IPS-20b (cell line): ENCODE results near the gene CCNYL1.
"Not testable (repeated sequence)": the region's sequence is repeated elsewhere in the genome, so short reads cannot be mapped to it uniquely, and the experiment has no call there.

Experiments
- H3K27ac ChIP-seq: one replicate; pipeline ENCODE4 v1.5.1; 2013; ENCODE audit warnings: low read length
- H3K27me3 ChIP-seq: 2 replicates; pipeline ENCODE4 v1.6.1; 2013; ENCODE audit warnings: mild to moderate bottlenecking, low read length, inconsistent platforms; ENCODE audit not compliant: insufficient read depth
- H3K36me3 ChIP-seq: 2 replicates; pipeline ENCODE4 v1.6.1; 2013; ENCODE audit warnings: low read depth, mild to moderate bottlenecking, inconsistent platforms, low read length, moderate library complexity; ENCODE audit not compliant: insufficient read depth
- H3K4me1 ChIP-seq: 2 replicates; pipeline ENCODE4 v1.6.1; 2013; ENCODE audit warnings: mild to moderate bottlenecking, control low read depth, inconsistent platforms, low read length, moderate library complexity; ENCODE audit not compliant: insufficient read depth
- H3K4me3 ChIP-seq: 2 replicates; pipeline ENCODE4 v1.5.1; 2013; ENCODE audit warnings: mild to moderate bottlenecking, low read length, inconsistent platforms
- H3K9ac ChIP-seq: 2 replicates; pipeline ENCODE4 v1.6.1; 2013; ENCODE audit warnings: low read depth, mild to moderate bottlenecking, inconsistent platforms, low read length, moderate library complexity
- H3K9me3 ChIP-seq: 2 replicates; pipeline ENCODE4 v1.6.1; 2013; ENCODE audit warnings: mild to moderate bottlenecking, low read depth, low read length, inconsistent platforms; ENCODE audit not compliant: insufficient read depth

The CCNYL1 gene

GRCh38 chr2:207704078-207704477, 7.4 kb upstream of the CCNYL1 start:
- Histone ChIP-seq H3K36me3 (no peaks in the 10 kb centered on the region), H3K4me1 (no peaks in the 10 kb centered on the region), H3K27ac (no peak overlapping the region), H3K9ac (no peak overlapping the region), H3K27me3 (no peaks in the 10 kb centered on the region), H3K4me3 (no peak overlapping the region), H3K9me3 (no peaks in the 10 kb centered on the region)

GRCh38 chr2:207704671-207705070, 6.8 kb upstream of the CCNYL1 start:
- no peaks in the 10 kb centered on the region for H3K36me3 ChIP-seq
- H3K27ac ChIP-seq: no peak overlapping the region
- no peaks in the 10 kb centered on the region for H3K27me3 ChIP-seq
- no peak overlapping the region for H3K9ac ChIP-seq
- H3K4me1 ChIP-seq: no peaks in the 10 kb centered on the region
- H3K4me3 ChIP-seq: no peak overlapping the region
- no peaks in the 10 kb centered on the region for H3K9me3 ChIP-seq

- Histone ChIP-seq H3K27me3 (no peaks in the 10 kb centered on the region), H3K27ac (no peak overlapping the region), H3K36me3 (no peaks in the 10 kb centered on the region), H3K9me3 (no peaks in the 10 kb centered on the region), H3K4me3 (no peak overlapping the region), H3K4me1 (no peaks in the 10 kb centered on the region), H3K9ac (no peak overlapping the region)
These were observed 4.2 kb upstream of the CCNYL1 start for GRCh38 chr2:207706936-207707860.

GRCh38 chr2:207711750-207712530, 500 bp downstream of the CCNYL1 start:
- Histone ChIP-seq H3K27me3 (no peaks in the 10 kb centered on the region), H3K36me3 (peaks cover 5% of the 10 kb centered on the region), H3K9me3 (no peaks in the 10 kb centered on the region), H3K9ac (peak overlapping the region; percentile 67; the same call in 1 of the 2 replicates), H3K27ac (no peak overlapping the region), H3K4me1 (peaks cover 3% of the 10 kb centered on the region; the same call in 1 of the 2 replicates), H3K4me3 (peak overlapping the region; percentile 72)

GRCh38 chr2:207716056-207716455, 4.6 kb downstream of the CCNYL1 start:
- H3K9me3 ChIP-seq: no peaks in the 10 kb centered on the region
- no peak overlapping the region for H3K27ac ChIP-seq
- peaks cover 5% of the 10 kb centered on the region for H3K36me3 ChIP-seq
- peaks cover 3% of the 10 kb centered on the region; the same call in 1 of the 2 replicates for H3K4me1 ChIP-seq
- H3K4me3 ChIP-seq: no peak overlapping the region
- no peak overlapping the region for H3K9ac ChIP-seq
- H3K27me3 ChIP-seq: no peaks in the 10 kb centered on the region

- Histone ChIP-seq H3K4me3 (no peak overlapping the region), H3K36me3 (peaks cover 5% of the 10 kb centered on the region), H3K9me3 (no peaks in the 10 kb centered on the region), H3K4me1 (no peaks in the 10 kb centered on the region; the same call in 1 of the 2 replicates), H3K27ac (no peak overlapping the region), H3K9ac (no peak overlapping the region), H3K27me3 (no peaks in the 10 kb centered on the region)
These were observed 7.1 kb downstream of the CCNYL1 start for GRCh38 chr2:207718521-207718920.

GRCh38 chr2:207719008-207719407, 7.6 kb downstream of the CCNYL1 start:
- Histone ChIP-seq H3K36me3 (peaks cover 5% of the 10 kb centered on the region), H3K9me3 (no peaks in the 10 kb centered on the region), H3K9ac (no peak overlapping the region), H3K27me3 (no peaks in the 10 kb centered on the region), H3K4me1 (no peaks in the 10 kb centered on the region; the same call in 1 of the 2 replicates), H3K27ac (no peak overlapping the region), H3K4me3 (no peak overlapping the region)

GRCh38 chr2:207719655-207720054, 8.2 kb downstream of the CCNYL1 start:
- not testable (repeated sequence) for H3K27me3 ChIP-seq, H3K4me3 ChIP-seq, H3K9me3 ChIP-seq, H3K36me3 ChIP-seq, H3K27ac ChIP-seq, H3K9ac ChIP-seq, H3K4me1 ChIP-seq

GRCh38 chr2:207720517-207721187, 9.2 kb downstream of the CCNYL1 start:
- Histone ChIP-seq H3K9ac (no peak overlapping the region), H3K27ac (no peak overlapping the region), H3K4me3 (no peak overlapping the region), H3K4me1 (no peaks in the 10 kb centered on the region; the same call in 1 of the 2 replicates), H3K9me3 (no peaks in the 10 kb centered on the region), H3K27me3 (no peaks in the 10 kb centered on the region), H3K36me3 (no peaks in the 10 kb centered on the region)

GRCh38 chr2:207722773-207723424, 11.5 kb downstream of the CCNYL1 start:
- Histone ChIP-seq H3K27ac (no peak overlapping the region), H3K27me3 (no peaks in the 10 kb centered on the region), H3K4me1 (no peaks in the 10 kb centered on the region; the same call in 1 of the 2 replicates), H3K4me3 (no peak overlapping the region), H3K9ac (no peak overlapping the region), H3K9me3 (no peaks in the 10 kb centered on the region), H3K36me3 (peaks cover 9% of the 10 kb centered on the region)

- H3K4me3 ChIP-seq, H3K36me3 ChIP-seq, H3K27me3 ChIP-seq, H3K9me3 ChIP-seq, H3K27ac ChIP-seq, H3K9ac ChIP-seq, H3K4me1 ChIP-seq: not testable (repeated sequence)
These were observed 12.0 kb downstream of the CCNYL1 start for GRCh38 chr2:207723425-207723787.
